Activated naive CD8-positive, alpha-beta T cell treated with anti-CD3 and anti-CD28 coated beads for 36 hours (primary cell): ENCODE measurements around the gene CEACAM6. TPM values are rescaled to one million over a fixed set of nuclear protein-coding genes. Genes with fewer than 3 reads are reported as not detected.
"Not testable (repeated sequence)": the region's sequence is repeated elsewhere in the genome, so short reads cannot be mapped to it uniquely, and the experiment has no call there.

Source experiments
- DNase-seq: peaks from one replicate; pipeline ENCODE4 v3.0.0; 2021
- H3K27ac Mint-ChIP-seq: one replicate; pipeline ENCODE4 v1.8.0; 2022; ENCODE audit warnings: mild to moderate bottlenecking, moderate library complexity, mixed read lengths
- H3K27me3 Mint-ChIP-seq: one replicate; pipeline ENCODE4 v1.8.0; 2022; ENCODE audit warnings: mild to moderate bottlenecking, mixed read lengths
- H3K36me3 Mint-ChIP-seq: one replicate; pipeline ENCODE4 v1.8.0; 2021; ENCODE audit warnings: mild to moderate bottlenecking, mixed read lengths
- H3K4me1 Mint-ChIP-seq: one replicate; pipeline ENCODE4 v1.8.0; 2021; ENCODE audit warnings: mixed read lengths
- H3K4me3 Mint-ChIP-seq: one replicate; pipeline ENCODE4 v1.8.0; 2022; ENCODE audit warnings: mild to moderate bottlenecking, moderate library complexity, mixed read lengths
- H3K9me3 Mint-ChIP-seq: one replicate; pipeline ENCODE4 v1.8.0; 2022; ENCODE audit warnings: mixed read lengths
- total RNA-seq, 2 experiments: library from RNA; stranded (reverse); gene quantifications; one replicate each; pipeline ENCODE4 v1.2.3, GENCODE V29; 2021

CEACAM6 gene
- total RNA-seq, 2 experiments from 2014 or later, result not detected

- Mint-ChIP-seq H3K27ac (peak overlapping the region; percentile 47), H3K4me1 (peaks cover 15% of the 10 kb centered on the region), H3K27me3 (peaks cover 57% of the 10 kb centered on the region), H3K36me3 (no peaks in the 10 kb centered on the region), H3K4me3 (no peak overlapping the region), H3K9me3 (no peaks in the 10 kb centered on the region)
- no peak for DNase-seq
Measured at GRCh38 chr19:41735071-41735600, 20.2 kb upstream of the CEACAM6 start.

GRCh38 chr19:41739361-41739760 is 16.0 kb upstream of the CEACAM6 start:
- DNase-seq, result no peak
- no peak overlapping the region for H3K4me3 Mint-ChIP-seq
- no peaks in the 10 kb centered on the region for H3K36me3 Mint-ChIP-seq
- no peak overlapping the region for H3K27ac Mint-ChIP-seq
- peaks cover 28% of the 10 kb centered on the region for H3K4me1 Mint-ChIP-seq
- H3K27me3 Mint-ChIP-seq, result peaks cover 52% of the 10 kb centered on the region
- no peaks in the 10 kb centered on the region for H3K9me3 Mint-ChIP-seq

- Mint-ChIP-seq H3K27ac (peak overlapping the region; percentile 62), H3K4me1 (peaks cover 25% of the 10 kb centered on the region), H3K27me3 (peaks cover 63% of the 10 kb centered on the region), H3K36me3 (no peaks in the 10 kb centered on the region), H3K4me3 (peak overlapping the region; percentile 20), H3K9me3 (no peaks in the 10 kb centered on the region)
- DNase-seq, result peak; percentile 48
Measured at GRCh38 chr19:41740415-41741243, 14.7 kb upstream of the CEACAM6 start.

- peaks cover 65% of the 10 kb centered on the region for H3K27me3 Mint-ChIP-seq
- H3K4me3 Mint-ChIP-seq, result peak overlapping the region; percentile 20
- peaks cover 28% of the 10 kb centered on the region for H3K4me1 Mint-ChIP-seq
- H3K9me3 Mint-ChIP-seq, result no peaks in the 10 kb centered on the region
- no peak for DNase-seq
- no peaks in the 10 kb centered on the region for H3K36me3 Mint-ChIP-seq
- H3K27ac Mint-ChIP-seq, result peak overlapping the region; percentile 62
Measured at GRCh38 chr19:41741244-41741554, 14.1 kb upstream of the CEACAM6 start.

- Mint-ChIP-seq H3K27me3 (peaks cover 75% of the 10 kb centered on the region), H3K36me3 (no peaks in the 10 kb centered on the region), H3K27ac (no peak overlapping the region), H3K4me1 (peaks cover 30% of the 10 kb centered on the region), H3K4me3 (no peak overlapping the region), H3K9me3 (no peaks in the 10 kb centered on the region)
- no peak for DNase-seq
Measured at GRCh38 chr19:41744850-41745249, 10.5 kb upstream of the CEACAM6 start.

GRCh38 chr19:41745756-41746155 is 9.6 kb upstream of the CEACAM6 start:
- Mint-ChIP-seq H3K4me3 (no peak overlapping the region), H3K27ac (no peak overlapping the region), H3K27me3 (peaks cover 78% of the 10 kb centered on the region), H3K9me3 (no peaks in the 10 kb centered on the region), H3K36me3 (no peaks in the 10 kb centered on the region), H3K4me1 (peaks cover 20% of the 10 kb centered on the region)
- DNase-seq, result no peak

GRCh38 chr19:41746593-41747227 is 8.6 kb upstream of the CEACAM6 start:
- Mint-ChIP-seq H3K9me3 (no peaks in the 10 kb centered on the region), H3K4me3 (no peak overlapping the region), H3K27ac (no peak overlapping the region), H3K36me3 (no peaks in the 10 kb centered on the region), H3K27me3 (peaks cover 77% of the 10 kb centered on the region), H3K4me1 (peaks cover 11% of the 10 kb centered on the region)
- DNase-seq, result peak; percentile 52

- H3K27ac Mint-ChIP-seq, result no peak overlapping the region
- H3K4me1 Mint-ChIP-seq, result peaks cover 11% of the 10 kb centered on the region
- H3K27me3 Mint-ChIP-seq, result peaks cover 75% of the 10 kb centered on the region
- no peak for DNase-seq
- H3K4me3 Mint-ChIP-seq, result no peak overlapping the region
- no peaks in the 10 kb centered on the region for H3K9me3 Mint-ChIP-seq
- no peaks in the 10 kb centered on the region for H3K36me3 Mint-ChIP-seq
Measured at GRCh38 chr19:41748012-41748411, 7.3 kb upstream of the CEACAM6 start.

GRCh38 chr19:41750248-41751134 is 4.8 kb upstream of the CEACAM6 start:
- Mint-ChIP-seq H3K27me3 (peaks cover 61% of the 10 kb centered on the region), H3K4me1 (peaks cover 10% of the 10 kb centered on the region)
- H3K27ac Mint-ChIP-seq, H3K9me3 Mint-ChIP-seq, DNase-seq, H3K4me3 Mint-ChIP-seq, H3K36me3 Mint-ChIP-seq: not testable (repeated sequence)

GRCh38 chr19:41753159-41753558 is 2.2 kb upstream of the CEACAM6 start:
- no peaks in the 10 kb centered on the region for H3K9me3 Mint-ChIP-seq
- H3K4me3 Mint-ChIP-seq, result no peak overlapping the region
- no peaks in the 10 kb centered on the region for H3K36me3 Mint-ChIP-seq
- peaks cover 49% of the 10 kb centered on the region for H3K27me3 Mint-ChIP-seq
- no peak overlapping the region for H3K27ac Mint-ChIP-seq
- DNase-seq, result peak; percentile 71
- peaks cover 3% of the 10 kb centered on the region for H3K4me1 Mint-ChIP-seq

GRCh38 chr19:41753936-41754529 is 1.3 kb upstream of the CEACAM6 start:
- Mint-ChIP-seq H3K9me3 (no peaks in the 10 kb centered on the region), H3K4me3 (no peak overlapping the region), H3K27ac (no peak overlapping the region), H3K27me3 (peaks cover 48% of the 10 kb centered on the region), H3K36me3 (no peaks in the 10 kb centered on the region), H3K4me1 (peaks cover 3% of the 10 kb centered on the region)
- DNase-seq, result peak; percentile 58

GRCh38 chr19:41758846-41759245 is 3.5 kb downstream of the CEACAM6 start:
- Mint-ChIP-seq H3K9me3 (no peaks in the 10 kb centered on the region), H3K4me1 (peaks cover under 1% of the 10 kb centered on the region), H3K27me3 (peaks cover 73% of the 10 kb centered on the region), H3K27ac (no peak overlapping the region), H3K4me3 (no peak overlapping the region), H3K36me3 (no peaks in the 10 kb centered on the region)
- no peak for DNase-seq

GRCh38 chr19:41767115-41767514 is 11.8 kb downstream of the CEACAM6 start:
- no peak for DNase-seq
- Mint-ChIP-seq H3K4me1 (peaks cover 1% of the 10 kb centered on the region), H3K9me3 (no peaks in the 10 kb centered on the region), H3K27me3 (peaks cover 67% of the 10 kb centered on the region), H3K27ac (no peak overlapping the region), H3K36me3 (no peaks in the 10 kb centered on the region), H3K4me3 (no peak overlapping the region)

GRCh38 chr19:41768105-41768504 is 12.8 kb downstream of the CEACAM6 start:
- H3K9me3 Mint-ChIP-seq, H3K36me3 Mint-ChIP-seq, H3K4me1 Mint-ChIP-seq, H3K4me3 Mint-ChIP-seq, H3K27ac Mint-ChIP-seq, DNase-seq: not testable (repeated sequence)
- peaks cover 67% of the 10 kb centered on the region for H3K27me3 Mint-ChIP-seq
